ENCODE data around the gene BAHD1. TPM values are rescaled to one million over a fixed set of nuclear protein-coding genes. Genes with fewer than 3 reads are reported as not detected.

Gene BAHD1
- total and polyA plus RNA-seq, 2 donors (not counting 3 experiments of a cell fraction or from before 2014, with no cell fraction given), result 6.3 to 19.1 TPM

GRCh38 chr15:40436892-40437751, 3.6 kb upstream of the BAHD1 start:
- CTCF ChIA-PET, result interaction anchor here (0.9 kb wide), 1 partner anchor 158 kb away, joined by 3 read pairs; no protein-coding TSS in a partner anchor
- Histone ChIP-seq H3K36me3 (ENCODE audit: control insufficient read depth in 2 of 2, extremely low read depth in 1 of 2, insufficient read depth in 2 of 2, low read length in 2 of 2) (no peaks in the 10 kb centered on the region), H3K4me3 (replicated peaks in 1 of 3; ENCODE audit: insufficient read depth in 1 of 3, low read depth in 1 of 3, low read length in 3 of 3) (no peak overlapping the region)

GRCh38 chr15:40437752-40438687, 2.7 kb upstream of the BAHD1 start:
- H3K9me3 ChIP-seq (replicated peaks; ENCODE audit: control insufficient read depth, insufficient read depth, low read length), result no peaks in the 10 kb centered on the region
- H2AFZ ChIP-seq (ENCODE audit: low read depth, low read length), result no peak overlapping the region
- no peak overlapping the region for H3K4me2 ChIP-seq (ENCODE audit: insufficient read depth, low read length)
- no peaks in the 10 kb centered on the region for H3K36me3 ChIP-seq (ENCODE audit: control insufficient read depth in 2 of 2, extremely low read depth in 1 of 2, insufficient read depth in 2 of 2, low read length in 2 of 2)
- peaks cover 6% of the 10 kb centered on the region for H3K79me2 ChIP-seq (ENCODE audit: control insufficient read depth, insufficient read depth, low read length)
- no peak overlapping the region for H3K27ac ChIP-seq (ENCODE audit: insufficient read depth, low read depth, low read length)
- peaks cover 64 to 70% of the 10 kb centered on the region in 2 experiments for H3K27me3 ChIP-seq (ENCODE audit: control insufficient read depth in 2 of 2, insufficient read depth in 2 of 2, low read length in 2 of 2)
- no peak overlapping the region for H3K9ac ChIP-seq (replicated peaks; ENCODE audit: extremely low read depth, insufficient read depth, low read length)
- H3K4me3 ChIP-seq (replicated peaks in 1 of 3; ENCODE audit: insufficient read depth in 1 of 3, low read depth in 1 of 3, low read length in 3 of 3), result no peak overlapping the region
- no peak for FAIRE-seq
- TF ChIP-seq GATA2 (IDR thresholded peaks at IDR 0.05; ENCODE audit: insufficient read depth, insufficient read length, low read depth, low read length) (no peak), FOS (IDR thresholded peaks at IDR 0.05; ENCODE audit: borderline replicate concordance, insufficient read depth, low read length) (no peak), EZH2 (IDR thresholded peaks at IDR 0.05; ENCODE audit: borderline replicate concordance, low read depth, low read length, severe bottlenecking) (no peak), POLR2AphosphoS5 (IDR thresholded peaks at IDR 0.05; ENCODE audit: insufficient read depth, low read depth, low read length) (no peak), MYC (IDR thresholded peaks at IDR 0.05; ENCODE audit: low read depth, low read length) (no peak), POLR2A (IDR thresholded peaks at IDR 0.05; ENCODE audit: low read depth, low read length) (no peak), MAX (IDR thresholded peaks at IDR 0.05; ENCODE audit: insufficient read depth, insufficient read length) (no peak), JUN (IDR thresholded peaks at IDR 0.05; ENCODE audit: borderline replicate concordance, insufficient read depth, insufficient read length, low read depth) (no peak), CTCF (IDR thresholded peaks at IDR 0.05; ENCODE audit: extremely low read depth in 1 of 2, insufficient read depth in 1 of 2, low read depth in 1 of 2, low read length in 2 of 2) (no peak)
- dilution Hi-C loops (cut with MboI; ENCODE audit: extremely low pct_ligation_motif_present, low sequenced_read_pairs) (no loop called here), intact Hi-C loops (cut with micrococcal nuclease) (no loop called here)
- H3K9me1 ChIP-seq (replicated peaks; ENCODE audit: control insufficient read depth, extremely low read depth, insufficient read depth, low read length), result no peaks in the 10 kb centered on the region
- no TSS peak for BruUV-seq (replicated peaks)
- peaks cover 2% of the 10 kb centered on the region for H4K20me1 ChIP-seq (replicated peaks; ENCODE audit: control insufficient read depth, extremely low read depth, insufficient read depth, low read length)
- POLR2A ChIA-PET, result no interaction called here
- CTCF ChIA-PET, result no interaction called here
- peaks cover 6% of the 10 kb centered on the region for H3K4me1 ChIP-seq (ENCODE audit: control insufficient read depth, extremely low read depth, insufficient read depth, low read length)
- DNase-seq (ENCODE audit: low read depth, low spot score), result no peak

More at GRCh38 chr15:40436892-40437751, 3.6 kb upstream of the BAHD1 start:
- peaks cover 6% of the 10 kb centered on the region for H3K4me1 ChIP-seq (ENCODE audit: control insufficient read depth, extremely low read depth, insufficient read depth, low read length)
- DNase-seq (ENCODE audit: low read depth, low spot score) (no peak), FAIRE-seq (no peak)
- H3K27me3 ChIP-seq (ENCODE audit: control insufficient read depth in 2 of 2, insufficient read depth in 2 of 2, low read length in 2 of 2), result peaks cover 66 to 79% of the 10 kb centered on the region in 2 experiments
- no peak overlapping the region for H2AFZ ChIP-seq (ENCODE audit: low read depth, low read length)
- no peaks in the 10 kb centered on the region for H3K9me1 ChIP-seq (replicated peaks; ENCODE audit: control insufficient read depth, extremely low read depth, insufficient read depth, low read length)
- no peak overlapping the region for H3K4me2 ChIP-seq (ENCODE audit: insufficient read depth, low read length)
- H3K9me3 ChIP-seq (replicated peaks; ENCODE audit: control insufficient read depth, insufficient read depth, low read length), result no peaks in the 10 kb centered on the region
- peaks cover 2% of the 10 kb centered on the region for H3K79me2 ChIP-seq (ENCODE audit: control insufficient read depth, insufficient read depth, low read length)
- dilution Hi-C loops (cut with MboI; ENCODE audit: extremely low pct_ligation_motif_present, low sequenced_read_pairs) (no loop called here), intact Hi-C loops (cut with micrococcal nuclease) (no loop called here)
- H3K9ac ChIP-seq (replicated peaks; ENCODE audit: extremely low read depth, insufficient read depth, low read length), result no peak overlapping the region
- H3K27ac ChIP-seq (ENCODE audit: insufficient read depth, low read depth, low read length), result no peak overlapping the region
- POLR2A ChIA-PET, result no interaction called here
- TF ChIP-seq MAX (IDR thresholded peaks at IDR 0.05; ENCODE audit: insufficient read depth, insufficient read length) (no peak), EZH2 (IDR thresholded peaks at IDR 0.05; ENCODE audit: borderline replicate concordance, low read depth, low read length, severe bottlenecking) (peak; percentile 78)
- BruUV-seq (replicated peaks), result no TSS peak
- H4K20me1 ChIP-seq (replicated peaks; ENCODE audit: control insufficient read depth, extremely low read depth, insufficient read depth, low read length), result no peaks in the 10 kb centered on the region
